Trophoblast cell (in vitro differentiated cells and primary cell): ENCODE results near the gene MIS18A.

ENCODE experiments used
- DNase-seq, 2 donors: peaks; one replicate each; pipeline ENCODE4 v3.0.0-alpha.2; 2016
- H2AFZ ChIP-seq: 2 replicates; pipeline ENCODE4 v1.6.1; 2013; ENCODE audit warnings: low read length, moderate library complexity, mild to moderate bottlenecking; ENCODE audit not compliant: insufficient read depth, poor library complexity
- H2AK5ac ChIP-seq: 2 replicates; pipeline ENCODE4 v1.6.1; 2013; ENCODE audit warnings: mild to moderate bottlenecking, low read length
- H2BK120ac ChIP-seq: 2 replicates; pipeline ENCODE4 v1.6.1; 2013; ENCODE audit warnings: low read length, mild to moderate bottlenecking, moderate library complexity; ENCODE audit not compliant: insufficient read depth, poor library complexity
- H2BK12ac ChIP-seq: 2 replicates; pipeline ENCODE4 v1.6.1; 2013; ENCODE audit warnings: mild to moderate bottlenecking, low read length, moderate library complexity
- H2BK5ac ChIP-seq: 2 replicates; pipeline ENCODE4 v1.6.1; 2013; ENCODE audit warnings: low read length, low read depth, moderate library complexity, mild to moderate bottlenecking; ENCODE audit not compliant: poor library complexity
- H3K14ac ChIP-seq: 2 replicates; pipeline ENCODE4 v1.6.1; 2013; ENCODE audit warnings: mild to moderate bottlenecking, low read length
- H3K18ac ChIP-seq: 2 replicates; pipeline ENCODE4 v1.6.1; 2013; ENCODE audit warnings: mild to moderate bottlenecking, low read length
- H3K23ac ChIP-seq: 2 replicates; pipeline ENCODE4 v1.6.1; 2013; ENCODE audit warnings: low read length
- H3K27ac ChIP-seq: 2 replicates; pipeline ENCODE4 v1.5.1; 2013; ENCODE audit warnings: low read depth, mild to moderate bottlenecking, inconsistent platforms, low read length, moderate library complexity
- H3K27me3 ChIP-seq: 2 replicates; pipeline ENCODE4 v1.6.1; 2013; ENCODE audit warnings: inconsistent platforms, mild to moderate bottlenecking, low read length, moderate library complexity; ENCODE audit not compliant: insufficient read depth
- H3K36me3 ChIP-seq, 2 experiments: 1 replicate in 1 of 2; 2 replicates in 1 of 2; pipeline ENCODE4 v1.6.1; 2013; ENCODE audit warnings: low read length in 2 of 2, mild to moderate bottlenecking in 2 of 2, moderate library complexity in 1 of 2; ENCODE audit not compliant: insufficient read depth in 2 of 2, control insufficient read depth in 1 of 2
- H3K4ac ChIP-seq: 2 replicates; pipeline ENCODE4 v1.6.1; 2013; ENCODE audit warnings: low read depth, mild to moderate bottlenecking, low read length, moderate library complexity
- H3K4me1 ChIP-seq, 2 experiments: 1 replicate in 1 of 2; 2 replicates in 1 of 2; pipeline ENCODE4 v1.6.1; 2013; ENCODE audit warnings: low read length in 2 of 2, mild to moderate bottlenecking in 2 of 2, moderate library complexity in 1 of 2; ENCODE audit not compliant: insufficient read depth in 2 of 2, control insufficient read depth in 1 of 2
- H3K4me2 ChIP-seq: 2 replicates; pipeline ENCODE4 v1.6.1; 2013; ENCODE audit warnings: inconsistent platforms, mild to moderate bottlenecking, low read length, moderate library complexity
- H3K4me3 ChIP-seq: 2 replicates; pipeline ENCODE4 v1.5.1; 2013; ENCODE audit warnings: mild to moderate bottlenecking, low read depth, low read length, inconsistent platforms
- H3K79me1 ChIP-seq: one replicate; pipeline ENCODE4 v1.6.1; 2013; ENCODE audit warnings: low read length
- H3K79me2 ChIP-seq: 2 replicates; pipeline ENCODE4 v1.6.1; 2013; ENCODE audit warnings: low read length, mild to moderate bottlenecking; ENCODE audit not compliant: control insufficient read depth, insufficient read depth, poor library complexity
- H3K9ac ChIP-seq: 2 replicates; pipeline ENCODE4 v1.6.1; 2013; ENCODE audit warnings: mild to moderate bottlenecking, low read length
- H3K9me3 ChIP-seq: 2 replicates; pipeline ENCODE4 v1.6.1; 2013; ENCODE audit warnings: low read depth, mild to moderate bottlenecking, control low read depth, inconsistent platforms, low read length; ENCODE audit not compliant: insufficient read depth
- H4K12ac ChIP-seq: 2 replicates; pipeline ENCODE4 v1.6.1; 2013; ENCODE audit warnings: low read depth, mild to moderate bottlenecking, low read length, moderate library complexity
- H4K8ac ChIP-seq: 2 replicates; pipeline ENCODE4 v1.6.1; 2013; ENCODE audit warnings: low read depth, mild to moderate bottlenecking, low read length, moderate library complexity
- H4K91ac ChIP-seq: one replicate; pipeline ENCODE4 v1.6.1; 2013; ENCODE audit warnings: low read depth, mild to moderate bottlenecking, low read length, moderate library complexity
- WGBS: extraction: QIAGEN DNeasy Blood & Tissue Kit; methylation state at CpG from one replicate; pipeline ENCODE4 v1.1.7; 2013; ENCODE audit warnings: missing lambda C conversion rate; ENCODE audit not compliant: insufficient read length, insufficient coverage; ENCODE audit errors: extremely low coverage; 5-methylcytosine and 5-hydroxymethylcytosine counted together

MIS18A gene

DNA sequence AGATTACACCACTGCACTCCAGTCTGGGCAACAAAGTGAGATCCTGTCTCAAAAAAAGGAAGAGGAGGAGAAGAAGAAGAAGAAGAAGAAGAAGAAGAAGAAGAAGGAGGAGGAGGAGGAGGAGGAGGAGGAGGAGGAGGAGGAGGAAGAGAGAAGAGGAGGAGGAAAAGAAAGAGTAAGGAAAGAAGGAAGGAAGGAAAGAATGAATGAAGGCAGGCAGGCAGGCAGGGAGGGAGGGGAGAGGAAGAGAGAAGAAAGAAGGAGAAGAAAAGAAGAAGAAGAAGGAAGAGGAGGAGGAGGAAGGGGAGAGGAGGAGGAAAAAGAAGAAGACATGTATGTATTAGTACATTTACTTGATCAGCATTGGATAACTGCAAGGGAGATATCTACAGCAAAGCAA, 26.7 kb downstream of the MIS18A start:
- Histone ChIP-seq H3K9ac (no peak overlapping the region), H3K23ac (no peak overlapping the region), H3K79me2 (no peaks in the 10 kb centered on the region), H2AFZ (no peak overlapping the region), H2BK12ac (no peak overlapping the region), H3K36me3 (no peaks in the 10 kb centered on the region), H3K27ac (no peak overlapping the region), H3K9me3 (no peaks in the 10 kb centered on the region), H4K8ac (no peak overlapping the region), H3K4me3 (no peak overlapping the region), H3K4me1 (peaks cover 0 to 2% of the 10 kb centered on the region in 2 experiments), H3K4me2 (no peak overlapping the region), H3K4ac (no peak overlapping the region), H2BK120ac (no peak overlapping the region), H4K12ac (no peak overlapping the region), H3K18ac (no peak overlapping the region), H3K27me3 (no peaks in the 10 kb centered on the region), H3K14ac (no peak overlapping the region), H4K91ac (no peak overlapping the region), H2BK5ac (no peak overlapping the region), H2AK5ac (no peak overlapping the region), H3K79me1 (no peaks in the 10 kb centered on the region)
- no peak for DNase-seq

DNA sequence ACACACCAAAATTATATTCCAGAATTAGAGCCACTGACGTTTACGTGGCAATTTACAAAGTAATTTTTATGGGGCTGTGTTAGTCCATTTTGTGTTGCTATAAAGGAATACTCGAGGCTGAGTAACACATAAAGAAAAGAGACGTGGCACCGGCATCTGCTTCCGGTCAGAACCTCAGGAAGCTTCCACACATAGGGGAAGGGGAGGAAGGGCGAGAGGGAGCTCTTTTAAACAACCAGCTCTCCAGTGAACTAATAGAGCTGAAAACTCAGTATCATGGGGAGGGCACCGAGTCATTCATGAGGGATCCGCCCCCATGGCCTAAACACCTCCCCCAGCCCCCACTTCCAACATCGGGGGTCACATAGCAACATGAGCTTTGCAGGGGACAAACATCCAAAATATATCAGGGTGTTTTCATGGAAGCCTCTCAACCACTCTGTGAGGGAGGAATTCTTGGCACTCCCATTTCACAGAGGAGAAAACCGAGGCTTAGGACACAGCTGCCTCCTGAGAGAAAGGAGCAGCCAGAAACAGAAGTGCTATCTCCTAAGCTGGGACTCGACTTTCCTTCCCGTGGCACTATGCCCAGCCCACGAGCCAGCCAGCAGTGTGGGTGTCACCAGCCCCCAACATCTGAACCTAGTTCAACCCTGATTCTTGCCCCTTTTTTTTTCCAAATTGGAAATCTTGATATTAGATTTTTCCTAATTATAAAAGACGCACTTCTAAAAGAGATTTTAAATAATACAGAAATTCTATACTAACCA, 29.2 kb downstream of the MIS18A start:
- no peaks in the 10 kb centered on the region for H3K27me3 ChIP-seq
- DNase-seq = no peak
- H3K36me3 ChIP-seq = no peaks in the 10 kb centered on the region
- WGBS = no CpG with 5 or more reads among the region's 15 CpGs
- H2BK120ac ChIP-seq = no peak overlapping the region
- H2BK12ac ChIP-seq = no peak overlapping the region
- no peak overlapping the region for H4K91ac ChIP-seq
- H3K4me1 ChIP-seq = peaks cover 0 to 2% of the 10 kb centered on the region in 2 experiments
- H3K4me2 ChIP-seq = no peak overlapping the region
- no peak overlapping the region for H3K4ac ChIP-seq
- no peaks in the 10 kb centered on the region for H3K79me2 ChIP-seq
- H4K8ac ChIP-seq = no peak overlapping the region
- no peak overlapping the region for H3K14ac ChIP-seq
- H3K27ac ChIP-seq = no peak overlapping the region
- no peak overlapping the region for H2BK5ac ChIP-seq
- H3K79me1 ChIP-seq = no peaks in the 10 kb centered on the region
- no peaks in the 10 kb centered on the region for H3K9me3 ChIP-seq
- H3K18ac ChIP-seq = no peak overlapping the region
- no peak overlapping the region for H4K12ac ChIP-seq
- no peak overlapping the region for H3K9ac ChIP-seq
- no peak overlapping the region for H2AK5ac ChIP-seq
- H3K4me3 ChIP-seq = no peak overlapping the region
- H3K23ac ChIP-seq = no peak overlapping the region
- no peak overlapping the region for H2AFZ ChIP-seq

DNA sequence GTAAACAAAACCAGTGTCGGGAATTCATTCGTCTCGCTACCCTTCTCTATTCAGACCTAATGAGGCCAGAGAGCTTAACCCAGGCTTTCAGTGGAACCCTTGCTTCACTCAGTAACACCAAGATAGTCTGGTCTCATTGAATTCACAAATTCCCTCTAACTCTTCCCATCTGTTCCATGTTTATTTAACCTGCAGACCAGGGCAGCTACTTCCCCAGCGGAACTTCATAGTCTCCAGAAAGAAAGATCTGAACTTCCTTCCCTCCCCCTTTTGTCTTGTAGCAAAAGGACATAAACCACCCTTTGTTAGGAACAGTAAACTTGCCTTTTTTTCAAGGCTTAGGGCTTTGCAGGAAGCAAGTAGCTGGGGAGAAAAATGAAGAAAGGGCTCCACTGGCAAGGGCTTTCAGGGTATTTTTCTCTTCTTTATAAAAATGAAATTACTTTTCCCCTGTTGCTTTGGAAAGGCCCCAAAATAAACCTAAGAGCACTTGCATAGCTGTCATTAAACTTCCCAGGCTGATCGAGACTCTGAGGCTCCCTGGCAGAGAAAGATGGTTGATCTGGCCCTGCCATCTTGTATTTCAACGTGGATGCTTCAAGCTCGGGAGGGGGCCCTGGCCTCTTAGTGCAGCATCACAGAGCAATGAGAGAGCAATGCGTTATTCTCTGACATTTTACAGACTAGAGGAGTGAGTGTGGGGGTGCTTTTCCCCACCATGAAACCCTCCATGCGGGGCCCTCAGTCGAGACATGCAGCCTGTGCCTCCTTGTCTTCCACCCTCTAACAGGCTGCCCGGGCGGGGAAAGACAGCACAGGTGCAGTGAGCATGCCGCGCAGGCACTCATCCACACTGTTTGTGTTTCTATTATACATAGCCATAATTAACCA, 30.0 kb downstream of the MIS18A start:
- Histone ChIP-seq H3K14ac (no peak overlapping the region), H2BK5ac (no peak overlapping the region), H2AFZ (no peak overlapping the region), H4K91ac (no peak overlapping the region), H3K9me3 (no peaks in the 10 kb centered on the region), H3K27ac (no peak overlapping the region), H3K4ac (no peak overlapping the region), H2AK5ac (no peak overlapping the region), H2BK12ac (no peak overlapping the region), H4K12ac (no peak overlapping the region), H3K23ac (no peak overlapping the region), H3K4me2 (no peak overlapping the region), H3K36me3 (no peaks in the 10 kb centered on the region), H3K4me3 (no peak overlapping the region), H3K79me1 (no peaks in the 10 kb centered on the region), H3K27me3 (no peaks in the 10 kb centered on the region), H3K79me2 (no peaks in the 10 kb centered on the region), H3K4me1 (peaks cover 0 to 2% of the 10 kb centered on the region in 2 experiments), H3K9ac (no peak overlapping the region), H2BK120ac (no peak overlapping the region), H4K8ac (no peak overlapping the region), H3K18ac (no peak overlapping the region)
- DNase-seq = no peak
- WGBS = no CpG with 5 or more reads among the region's 14 CpGs

DNA sequence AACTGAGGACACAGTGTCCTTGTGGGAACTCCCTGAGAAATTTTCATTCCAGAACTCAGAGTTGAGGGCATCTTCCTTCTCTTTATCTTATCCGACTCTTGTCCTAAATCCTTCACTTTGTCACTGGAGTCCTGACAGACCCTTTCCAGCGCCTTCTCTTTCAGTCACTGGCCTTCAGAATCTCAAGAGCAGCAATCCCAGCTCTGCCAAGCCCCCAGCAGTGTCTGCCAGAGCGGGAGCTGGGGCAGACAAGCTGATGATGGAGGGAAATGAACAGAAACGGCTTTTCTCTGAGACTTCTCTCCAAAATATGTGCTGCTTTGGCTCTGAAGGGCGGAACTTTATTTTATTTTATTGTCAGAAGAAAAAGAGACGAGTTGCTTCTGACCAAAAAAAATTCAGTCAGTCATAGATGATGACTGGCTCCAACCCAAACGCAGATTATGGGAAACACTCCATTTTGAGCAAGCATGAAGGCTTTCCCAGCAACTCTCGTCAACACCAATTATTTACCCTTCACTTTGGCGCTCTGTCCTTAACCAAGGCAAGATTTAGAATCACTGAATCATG, 32.2 kb downstream of the MIS18A start:
- no peak overlapping the region for H3K4me3 ChIP-seq
- H4K12ac ChIP-seq = no peak overlapping the region
- no peaks in the 10 kb centered on the region for H3K79me2 ChIP-seq
- no peak overlapping the region for H3K4me2 ChIP-seq
- WGBS = no CpG with 5 or more reads among the region's 9 CpGs
- no peak overlapping the region for H2BK120ac ChIP-seq
- H3K79me1 ChIP-seq = no peaks in the 10 kb centered on the region
- no peak overlapping the region for H2BK12ac ChIP-seq
- no peak overlapping the region for H3K9ac ChIP-seq
- no peaks in the 10 kb centered on the region for H3K36me3 ChIP-seq
- no peak overlapping the region for H3K18ac ChIP-seq
- no peak overlapping the region for H2BK5ac ChIP-seq
- H3K27ac ChIP-seq = no peak overlapping the region
- H3K23ac ChIP-seq = no peak overlapping the region
- no peaks in the 10 kb centered on the region for H3K4me1 ChIP-seq
- no peak overlapping the region for H3K14ac ChIP-seq
- no peak overlapping the region for H4K8ac ChIP-seq
- no peak overlapping the region for H3K4ac ChIP-seq
- H4K91ac ChIP-seq = no peak overlapping the region
- no peaks in the 10 kb centered on the region for H3K9me3 ChIP-seq
- no peak for DNase-seq
- no peak overlapping the region for H2AFZ ChIP-seq
- H3K27me3 ChIP-seq = no peaks in the 10 kb centered on the region
- H2AK5ac ChIP-seq = no peak overlapping the region
